HG02938 (cell line): Measurements from ENCODE around the gene UMODL1.

Experiments used
- ATAC-seq: cut with Tn5 transposase; IDR thresholded peaks from one replicate; pipeline ENCODE4 v1.9.1; 2021; ENCODE audit warnings: mild to moderate bottlenecking, moderate library complexity; ENCODE audit not compliant: unreplicated experiment

Gene UMODL1

GRCh38 chr21:42127164-42128150, 56.3 kb downstream of the UMODL1 start:
- no peak for ATAC-seq

DNA sequence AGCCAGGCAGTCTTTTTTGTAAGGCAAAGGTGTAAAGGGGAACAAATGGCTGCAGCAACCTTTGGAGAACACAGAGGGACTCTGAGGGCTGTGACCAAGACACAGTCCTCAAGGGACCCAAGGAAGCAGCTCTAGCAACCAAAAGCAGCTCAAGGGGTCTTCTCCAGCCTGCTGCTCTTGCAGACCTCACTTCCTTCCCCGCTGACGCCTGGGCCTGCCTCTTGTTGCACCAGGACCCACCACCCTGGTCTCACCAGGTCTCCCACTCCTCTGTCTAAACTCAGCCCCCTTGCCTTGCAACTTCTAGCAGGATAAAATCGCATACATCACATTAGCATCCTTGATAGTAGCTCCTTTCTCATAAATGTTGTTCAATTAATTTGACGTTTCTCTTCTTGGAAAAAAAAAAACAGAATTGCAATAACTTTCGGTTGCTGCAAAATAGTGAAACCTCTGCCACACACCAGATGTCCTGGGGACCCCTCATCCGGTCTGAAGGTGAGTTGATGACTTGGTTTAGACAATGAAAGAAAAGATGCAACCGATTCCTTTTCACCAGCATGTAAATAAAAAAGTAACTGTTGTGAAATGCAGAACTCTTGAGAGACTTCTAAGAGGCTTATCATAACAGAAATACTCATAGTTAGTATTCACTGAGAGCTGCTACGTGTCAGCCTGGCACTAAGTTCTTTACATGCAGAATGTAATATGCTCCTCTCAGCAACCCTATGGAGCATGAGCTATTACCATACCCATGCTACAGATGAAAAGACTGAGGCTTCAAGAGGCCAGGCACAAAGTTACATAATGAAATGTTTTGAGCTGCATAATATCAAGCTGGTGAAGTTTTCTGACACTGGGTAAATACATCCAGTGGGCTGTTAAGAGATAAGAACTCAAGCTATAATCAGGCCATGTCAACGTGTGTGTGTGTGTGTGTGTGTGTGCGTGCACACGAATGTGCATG, 58.5 kb downstream of the UMODL1 start:
- ATAC-seq: no peak

DNA sequence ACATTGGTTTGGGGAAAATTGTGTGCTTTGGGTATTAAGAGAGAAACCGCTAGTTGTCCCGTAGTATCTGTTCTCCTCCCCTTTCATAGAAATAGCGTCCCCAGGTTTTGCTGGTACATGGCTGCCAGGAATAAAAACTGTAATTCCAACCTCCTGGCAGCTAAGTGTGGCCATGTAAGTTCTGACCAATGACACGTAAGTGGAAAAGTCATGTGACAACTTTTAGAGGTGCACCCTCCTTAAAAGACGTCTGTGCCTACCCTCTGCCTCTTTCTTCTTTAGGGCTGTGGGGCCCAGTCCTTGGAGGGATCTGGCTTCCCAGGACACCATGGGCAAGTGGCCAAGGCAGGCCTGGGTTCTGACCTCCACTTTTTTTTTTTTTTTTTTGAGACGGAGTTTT, 59.3 kb downstream of the UMODL1 start:
- no peak for ATAC-seq

- ATAC-seq: no peak
Observed at GRCh38 chr21:42132183-42132582, 61.1 kb downstream of the UMODL1 start.

GRCh38 chr21:42133131-42133530, 62.0 kb downstream of the UMODL1 start:
- ATAC-seq: no peak

DNA sequence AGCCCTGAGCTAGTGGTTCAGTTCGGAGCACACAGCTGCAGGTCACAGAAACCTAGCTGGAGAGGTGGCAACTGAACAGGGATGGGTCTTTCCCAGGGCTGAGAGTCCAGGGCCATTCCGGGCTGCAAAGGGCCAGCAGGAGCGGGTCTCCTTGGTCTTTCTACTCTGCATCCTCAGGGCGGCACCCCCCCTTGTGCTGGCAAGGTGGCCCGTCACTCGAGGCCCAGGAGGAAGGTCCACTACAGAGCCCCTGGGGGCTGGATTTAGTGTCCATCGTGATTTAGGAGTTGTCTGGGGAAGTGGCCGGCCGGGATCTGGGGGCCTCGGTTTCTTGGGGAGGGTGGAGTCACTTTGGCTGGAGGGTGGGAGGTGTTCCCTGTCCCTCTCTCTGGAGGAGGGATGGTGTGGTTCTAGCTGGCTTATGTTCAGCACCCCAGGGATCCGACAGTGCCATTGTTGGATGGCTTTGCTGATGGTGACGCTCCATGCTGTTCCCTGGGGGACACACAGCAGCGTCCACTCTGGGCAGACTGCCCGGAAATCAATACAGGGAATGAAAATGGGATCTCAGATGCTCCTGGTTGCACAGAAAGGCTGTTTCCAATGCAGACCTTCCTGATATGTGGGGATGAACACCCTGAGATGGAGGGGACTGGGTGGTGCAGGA, 64.4 kb downstream of the UMODL1 start:
- no peak for ATAC-seq

GRCh38 chr21:42137191-42137904, 66.2 kb downstream of the UMODL1 start:
- no peak for ATAC-seq

DNA sequence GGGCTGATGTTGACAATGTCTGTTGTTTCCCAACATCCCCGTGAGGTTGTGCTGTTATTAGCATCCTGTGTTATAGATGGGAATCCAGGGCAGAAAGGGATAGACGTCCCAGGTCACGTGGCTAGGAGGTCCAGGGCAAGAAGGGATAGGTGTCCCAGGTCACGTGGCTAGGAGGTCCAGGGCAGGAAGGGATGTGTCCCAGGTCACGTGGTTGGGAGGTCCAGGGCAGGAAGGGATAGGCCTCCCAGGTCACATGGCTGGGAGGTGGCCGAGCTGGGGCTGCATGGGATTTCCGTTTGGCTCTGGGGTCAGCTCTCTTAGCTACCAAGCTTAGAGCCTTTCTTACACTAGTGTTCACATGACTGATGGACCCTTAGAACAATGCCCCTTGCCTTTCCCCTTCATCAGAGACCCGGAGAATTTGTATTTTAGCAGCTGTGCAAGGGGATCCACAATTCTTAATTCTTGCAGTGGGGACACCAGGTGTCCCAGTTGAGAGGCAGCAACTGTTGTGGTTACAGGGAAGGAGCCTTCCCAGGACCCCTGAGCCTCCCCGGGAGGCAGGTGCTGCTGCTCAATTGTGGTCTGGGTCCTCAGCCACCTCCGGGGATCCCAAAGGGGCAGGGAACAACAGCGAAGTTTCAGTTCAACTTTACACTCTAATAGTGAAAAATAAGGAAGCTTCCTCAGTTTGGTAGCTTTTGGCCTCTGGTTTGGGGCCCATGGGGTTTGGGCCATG, 69.2 kb downstream of the UMODL1 start:
- no peak for ATAC-seq

- no peak for ATAC-seq
Observed at GRCh38 chr21:42141643-42142042, 70.5 kb downstream of the UMODL1 start.

- no peak for ATAC-seq
Observed at GRCh38 chr21:42142141-42142540, 71.0 kb downstream of the UMODL1 start.

GRCh38 chr21:42142627-42143026, 71.5 kb downstream of the UMODL1 start:
- ATAC-seq: no peak

- ATAC-seq: no peak
Observed at GRCh38 chr21:42143111-42143510, 72.0 kb downstream of the UMODL1 start.

DNA sequence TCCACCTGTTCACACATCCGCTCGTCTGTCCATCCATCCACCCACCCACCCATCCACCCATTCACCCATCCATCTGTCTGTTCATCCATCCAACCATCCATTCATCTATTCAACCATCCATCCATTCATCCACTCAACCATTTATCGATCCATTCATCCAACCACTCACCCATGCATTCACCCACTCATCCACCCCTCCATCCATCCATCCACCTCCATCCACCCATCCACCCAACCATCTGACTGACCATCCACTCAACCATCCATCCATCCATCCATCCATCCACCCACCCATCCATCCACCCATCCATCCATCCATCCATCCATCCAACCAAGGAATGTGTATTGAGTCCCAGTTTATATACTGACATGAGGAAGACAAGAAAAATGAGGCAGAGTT, 73.1 kb downstream of the UMODL1 start:
- ATAC-seq: no peak

DNA sequence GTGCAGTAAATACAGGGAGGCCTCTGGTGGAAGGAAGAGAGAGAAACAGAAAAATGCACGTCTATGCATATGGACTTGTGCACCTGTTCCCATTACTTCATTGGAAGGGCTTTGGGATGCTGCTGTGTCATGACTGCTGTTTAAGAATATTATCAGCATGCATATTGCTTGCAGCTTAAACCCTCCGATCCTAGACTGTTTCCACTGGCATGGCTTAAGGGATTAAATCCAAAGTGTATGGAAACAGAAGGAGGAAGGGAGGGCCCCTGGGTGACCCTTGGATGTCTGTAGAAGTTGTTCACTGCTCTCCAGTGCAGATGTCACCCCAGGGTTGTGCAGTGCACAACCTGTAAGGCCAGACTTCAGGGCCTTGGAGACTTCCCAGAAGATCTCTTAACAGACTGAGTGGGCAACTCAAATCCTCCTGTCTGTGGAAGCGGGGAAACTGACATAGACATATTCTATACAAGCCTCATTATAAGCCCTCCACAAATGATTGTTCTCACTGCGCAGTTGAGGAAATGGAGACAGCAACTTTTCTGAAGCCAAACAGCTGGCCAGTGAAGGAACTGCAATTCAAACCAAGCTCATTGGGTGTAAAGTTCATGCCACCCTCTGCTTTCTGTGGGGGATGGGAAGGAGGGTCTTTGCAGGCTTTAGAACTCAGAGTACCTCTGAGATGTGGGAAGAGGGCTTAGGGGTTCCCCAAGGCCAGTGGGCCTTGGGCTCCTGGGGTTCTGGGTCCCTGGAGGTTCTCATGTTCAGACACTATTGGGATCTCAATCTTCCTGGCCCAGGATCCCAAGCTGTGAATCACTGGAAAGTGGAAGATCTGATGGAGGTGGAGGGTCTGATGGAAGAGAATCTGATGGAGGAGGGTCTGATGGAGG, 73.8 kb downstream of the UMODL1 start:
- no peak for ATAC-seq

DNA sequence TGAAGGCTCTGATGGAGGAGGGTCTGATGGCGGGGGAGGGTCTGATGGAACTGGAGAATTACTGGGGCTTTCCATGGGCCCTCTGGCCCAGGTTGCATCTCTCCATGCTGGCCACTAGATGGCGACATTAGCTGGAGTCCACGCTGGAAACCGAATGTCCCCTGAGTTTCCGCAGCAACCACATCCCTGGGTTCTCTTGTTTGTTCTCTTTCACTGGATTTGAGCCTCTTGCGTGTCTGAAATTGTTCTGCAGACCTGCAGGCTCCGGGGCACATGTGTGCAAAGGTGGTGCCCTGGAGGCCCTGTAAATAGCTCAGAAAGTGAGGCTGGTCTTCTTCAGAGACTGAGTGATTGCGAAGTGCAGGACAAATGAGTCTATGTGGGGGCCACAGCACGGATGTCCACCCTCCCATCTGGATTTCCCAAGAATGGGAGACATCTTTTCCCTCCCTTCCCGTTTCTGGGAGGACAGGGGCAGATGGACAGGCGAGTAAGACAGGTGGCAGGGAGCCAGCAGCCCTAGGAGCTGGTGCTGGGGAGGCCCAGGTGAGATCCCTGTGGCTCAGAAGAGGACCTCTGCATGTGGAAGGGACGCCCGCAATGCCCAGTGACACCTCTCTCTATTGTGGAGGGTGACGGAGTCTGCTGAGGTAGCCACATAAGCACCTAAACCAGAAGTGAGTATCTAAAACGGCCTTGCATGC, 74.6 kb downstream of the UMODL1 start:
- no peak for ATAC-seq

DNA sequence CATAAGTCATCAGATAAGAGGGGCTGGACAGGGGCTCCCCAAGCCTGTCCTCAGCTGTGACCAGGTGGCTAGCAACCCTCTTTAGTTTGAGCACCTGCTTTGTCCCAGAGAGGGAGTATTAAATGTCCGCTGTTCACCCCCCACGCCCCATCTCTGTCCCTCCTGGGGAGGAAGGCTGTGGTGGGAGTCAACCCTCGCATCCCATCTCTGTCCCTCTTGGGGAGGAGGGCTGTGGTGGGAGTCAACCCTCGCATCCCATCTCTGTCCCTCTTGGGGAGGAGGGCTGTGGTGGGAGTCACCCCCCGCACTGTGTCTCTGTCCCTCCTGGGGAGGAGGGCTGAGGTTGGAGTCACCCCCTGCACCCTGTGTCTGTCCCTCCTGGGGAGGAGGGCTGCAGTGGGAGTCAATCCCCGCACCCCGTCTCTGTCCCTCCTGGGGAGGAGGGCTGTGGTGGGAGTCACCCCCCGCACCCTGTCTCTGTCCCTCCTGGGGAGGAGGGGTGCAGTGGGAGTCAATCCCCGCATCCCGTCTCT, 75.2 kb downstream of the UMODL1 start:
- ATAC-seq: no peak

- ATAC-seq: no peak
Observed at GRCh38 chr21:42146821-42147220, 75.7 kb downstream of the UMODL1 start.
